AG04450 (cell line): ENCODE data around the gene KCNQ4. TPM values are rescaled to one million over a fixed set of nuclear protein-coding genes. Genes with fewer than 3 reads are reported as not detected.

Source experiments
- CTCF ChIA-PET: fragments of 300-600, 350-600 bp; formaldehyde crosslinking; extraction: SDS; loops from one replicate; lab custom pipeline; 2022; ENCODE audit warnings: antibody characterized with exemption, inconsistent platforms; lab: Charles Lee
- POLR2A ChIA-PET: fragments of 350-600 bp; formaldehyde crosslinking; extraction: SDS; loops from one replicate; lab custom pipeline; 2021; ENCODE audit warnings: antibody characterized with exemption, inconsistent platforms; lab: Yijun Ruan, JAX
- DNase-seq: peaks from one replicate; pipeline ENCODE4 v3.0.0-alpha.2; 2011; ENCODE audit warnings: low read depth, low spot score
- H3K27ac ChIP-seq: one replicate; pipeline ENCODE4 v1.5.1; 2012; ENCODE audit warnings: low read depth, low read length, control low read depth
- H3K27me3 ChIP-seq: one replicate; pipeline ENCODE4 v1.6.0; 2012; ENCODE audit warnings: low read length; ENCODE audit not compliant: control insufficient read depth, insufficient read depth
- H3K4me3 ChIP-seq: 2 replicates; pipeline ENCODE4 v1.5.1; 2011; ENCODE audit warnings: mild to moderate bottlenecking, low read depth, low read length, control low read depth
- H3K9me3 ChIP-seq: 2 replicates; pipeline ENCODE4 v1.5.1; 2012; ENCODE audit warnings: low read length; ENCODE audit not compliant: control insufficient read depth, insufficient read depth
- polyA plus RNA-seq: library from polyadenylated mRNA; depleted of rRNA; stranded (reverse); fragments of >200 nt; gene quantifications from 2 replicates; pipeline ENCODE4 v1.2.3, GENCODE V29; 2011
- TF ChIP-seq, protein P1 (sequence below): IDR thresholded peaks from 2 replicates; pipeline ENCODE4 v1.5.1; 2011; ENCODE audit warnings: low read depth, low read length, control low read depth, inconsistent platforms

Gene KCNQ4
- polyA plus RNA-seq, 1 experiment: not detected

GRCh38 chr1:40789342-40789598 lies 5.7 kb downstream of the KCNQ4 start:
- H3K27me3 ChIP-seq: peaks cover 66% of the 10 kb centered on the region
- ChIA-PET CTCF (no interaction called here), POLR2A (no interaction called here)
- no peaks in the 10 kb centered on the region; the same call in 1 of the 2 replicates for H3K9me3 ChIP-seq
- no peak overlapping the region for H3K27ac ChIP-seq
- TF ChIP-seq, protein P1, sequence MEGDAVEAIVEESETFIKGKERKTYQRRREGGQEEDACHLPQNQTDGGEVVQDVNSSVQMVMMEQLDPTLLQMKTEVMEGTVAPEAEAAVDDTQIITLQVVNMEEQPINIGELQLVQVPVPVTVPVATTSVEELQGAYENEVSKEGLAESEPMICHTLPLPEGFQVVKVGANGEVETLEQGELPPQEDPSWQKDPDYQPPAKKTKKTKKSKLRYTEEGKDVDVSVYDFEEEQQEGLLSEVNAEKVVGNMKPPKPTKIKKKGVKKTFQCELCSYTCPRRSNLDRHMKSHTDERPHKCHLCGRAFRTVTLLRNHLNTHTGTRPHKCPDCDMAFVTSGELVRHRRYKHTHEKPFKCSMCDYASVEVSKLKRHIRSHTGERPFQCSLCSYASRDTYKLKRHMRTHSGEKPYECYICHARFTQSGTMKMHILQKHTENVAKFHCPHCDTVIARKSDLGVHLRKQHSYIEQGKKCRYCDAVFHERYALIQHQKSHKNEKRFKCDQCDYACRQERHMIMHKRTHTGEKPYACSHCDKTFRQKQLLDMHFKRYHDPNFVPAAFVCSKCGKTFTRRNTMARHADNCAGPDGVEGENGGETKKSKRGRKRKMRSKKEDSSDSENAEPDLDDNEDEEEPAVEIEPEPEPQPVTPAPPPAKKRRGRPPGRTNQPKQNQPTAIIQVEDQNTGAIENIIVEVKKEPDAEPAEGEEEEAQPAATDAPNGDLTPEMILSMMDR: no peak
- H3K4me3 ChIP-seq: no peak overlapping the region
- DNase-seq: no peak

DNA sequence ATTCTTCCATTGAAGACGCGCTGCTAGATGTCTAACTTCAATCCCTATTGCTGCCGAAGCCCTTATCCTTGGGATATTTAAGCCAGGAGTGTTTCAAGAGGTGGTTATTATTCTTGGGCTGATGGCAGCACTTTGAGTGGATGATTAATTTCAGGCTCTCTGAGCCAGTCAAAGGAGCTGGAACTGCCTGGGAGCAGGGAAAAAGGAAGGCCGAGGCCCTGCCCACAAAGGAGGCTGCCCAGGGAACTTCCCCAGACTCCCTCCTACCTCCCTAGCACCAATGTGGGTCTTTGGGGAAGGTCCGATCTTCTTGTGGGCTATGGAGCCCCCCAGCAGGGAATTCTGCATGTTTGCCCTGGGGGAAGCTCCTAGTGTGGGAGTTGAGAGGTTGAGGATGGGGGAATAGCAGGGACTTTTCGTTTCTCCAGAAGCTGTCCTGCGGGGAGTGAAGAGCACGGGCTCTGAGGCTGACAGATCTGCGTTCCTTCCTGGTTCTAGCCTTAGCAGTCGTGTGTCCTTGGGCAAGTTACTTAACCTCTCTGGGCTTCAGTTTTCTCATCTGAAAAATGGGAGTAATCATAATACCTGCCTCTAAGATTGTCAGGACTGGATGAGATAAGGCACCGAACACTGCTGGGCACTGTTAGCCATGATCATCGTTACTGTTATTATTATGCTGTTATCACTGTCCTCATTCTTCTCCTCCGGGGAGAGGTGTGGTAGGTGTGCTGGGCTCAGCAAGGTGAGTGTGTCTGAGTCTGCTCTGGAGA lies 6.3 kb downstream of the KCNQ4 start:
- H3K9me3 ChIP-seq: no peaks in the 10 kb centered on the region; the same call in 1 of the 2 replicates
- peaks cover 61% of the 10 kb centered on the region for H3K27me3 ChIP-seq
- ChIA-PET CTCF (interaction anchor here (1.0 kb wide), 1 partner anchor 17 kb away, joined by 3 read pairs; no protein-coding TSS in a partner anchor), POLR2A (no interaction called here)
- H3K27ac ChIP-seq: no peak overlapping the region
- H3K4me3 ChIP-seq: no peak overlapping the region
- TF ChIP-seq, protein P1: no peak
- no peak for DNase-seq

- peaks cover 57% of the 10 kb centered on the region for H3K27me3 ChIP-seq
- ChIA-PET POLR2A (no interaction called here), CTCF (interaction anchor here (1.1 kb wide), 1 partner anchor 17 kb away, joined by 3 read pairs; no protein-coding TSS in a partner anchor)
- no peak overlapping the region for H3K4me3 ChIP-seq
- no peak overlapping the region for H3K27ac ChIP-seq
- DNase-seq: no peak
- no peaks in the 10 kb centered on the region; the same call in 1 of the 2 replicates for H3K9me3 ChIP-seq
- TF ChIP-seq, protein P1: no peak
Observed at GRCh38 chr1:40792036-40792435, 8.4 kb downstream of the KCNQ4 start.

DNA sequence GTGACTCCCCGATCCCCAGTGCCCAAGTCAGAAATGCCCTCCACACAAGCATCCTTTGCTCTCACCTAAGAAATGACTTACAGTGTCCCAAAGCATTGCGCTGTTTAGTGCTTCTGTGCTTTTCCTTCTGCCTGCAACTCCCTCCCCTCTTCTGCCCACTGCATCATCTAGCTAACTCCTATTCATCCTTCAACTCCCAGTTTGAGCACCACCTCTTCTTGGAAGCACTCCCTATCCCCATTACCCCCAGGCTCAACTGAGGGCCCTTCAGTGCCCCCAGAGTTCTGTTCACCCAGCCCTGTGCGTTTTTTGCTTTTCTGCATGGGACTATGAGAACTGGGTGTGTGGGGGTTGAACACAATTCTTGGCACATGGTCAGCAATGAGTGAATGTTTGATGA lies 10.0 kb downstream of the KCNQ4 start:
- no peak for DNase-seq
- H3K27ac ChIP-seq: no peak overlapping the region
- TF ChIP-seq, protein P1: no peak
- H3K9me3 ChIP-seq: no peaks in the 10 kb centered on the region; the same call in 1 of the 2 replicates
- ChIA-PET POLR2A (no interaction called here), CTCF (no interaction called here)
- H3K4me3 ChIP-seq: no peak overlapping the region
- H3K27me3 ChIP-seq: peaks cover 51% of the 10 kb centered on the region

GRCh38 chr1:40794048-40794447 lies 10.5 kb downstream of the KCNQ4 start:
- TF ChIP-seq, protein P1: no peak
- ChIA-PET POLR2A (no interaction called here), CTCF (no interaction called here)
- H3K27ac ChIP-seq: no peak overlapping the region
- H3K4me3 ChIP-seq: no peak overlapping the region
- H3K27me3 ChIP-seq: peaks cover 47% of the 10 kb centered on the region
- no peak for DNase-seq
- H3K9me3 ChIP-seq: no peaks in the 10 kb centered on the region; the same call in 1 of the 2 replicates
